Mesendoderm (in vitro differentiated cells): ENCODE measurements around the gene FMNL2.
A peak's percentile ranks its signal among the peaks of the same experiment; 100 is the strongest.

Experiments used
- DNase-seq: peaks from one replicate; pipeline ENCODE4 v3.0.0; 2013
- H2AK5ac ChIP-seq: 2 replicates; pipeline ENCODE4 v1.6.1; 2013; ENCODE audit warnings: low read length, inconsistent platforms
- H2BK120ac ChIP-seq: 2 replicates; pipeline ENCODE4 v1.6.1; 2013; ENCODE audit warnings: low read depth, mild to moderate bottlenecking, low read length, moderate library complexity, mixed read lengths
- H2BK15ac ChIP-seq: replicated peaks from 2 replicates; pipeline ENCODE4 v1.6.1; 2013; ENCODE audit warnings: low read depth, mild to moderate bottlenecking, moderate library complexity
- H2BK5ac ChIP-seq: 2 replicates; pipeline ENCODE4 v1.6.1; 2013; ENCODE audit warnings: low read length, inconsistent platforms
- H3K18ac ChIP-seq: 2 replicates; pipeline ENCODE4 v1.6.1; 2013; ENCODE audit warnings: mild to moderate bottlenecking, low read length, mixed read lengths
- H3K23ac ChIP-seq: one replicate; pipeline ENCODE4 v1.6.1; 2013; ENCODE audit warnings: low read length
- H3K27ac ChIP-seq: 2 replicates; pipeline ENCODE4 v1.5.1; 2013; ENCODE audit warnings: low read depth, mild to moderate bottlenecking, inconsistent platforms, low read length, moderate library complexity
- H3K27me3 ChIP-seq: 2 replicates; pipeline ENCODE4 v1.6.1; 2013; ENCODE audit warnings: low read length, control low read depth, mild to moderate bottlenecking, inconsistent platforms; ENCODE audit not compliant: insufficient read depth, poor library complexity
- H3K36me3 ChIP-seq: 2 replicates; pipeline ENCODE4 v1.6.1; 2013; ENCODE audit warnings: low read length, inconsistent platforms; ENCODE audit not compliant: control insufficient read depth, insufficient read depth
- H3K4ac ChIP-seq: one replicate; pipeline ENCODE4 v1.6.1; 2013; ENCODE audit warnings: low read depth, mild to moderate bottlenecking, low read length, moderate library complexity
- H3K4me1 ChIP-seq: 2 replicates; pipeline ENCODE4 v1.6.1; 2013; ENCODE audit warnings: low read depth, low read length, inconsistent platforms; ENCODE audit not compliant: control insufficient read depth
- H3K4me2 ChIP-seq: 2 replicates; pipeline ENCODE4 v1.6.1; 2013; ENCODE audit warnings: low read length
- H3K4me3 ChIP-seq: 2 replicates; pipeline ENCODE4 v1.5.1; 2013; ENCODE audit warnings: mild to moderate bottlenecking, low read length
- H3K56ac ChIP-seq: one replicate; pipeline ENCODE4 v1.6.1; 2013; ENCODE audit warnings: low read length
- H3K79me1 ChIP-seq: 2 replicates; pipeline ENCODE4 v1.6.1; 2013; ENCODE audit warnings: low read length, inconsistent platforms
- H3K79me2 ChIP-seq: 2 replicates; pipeline ENCODE4 v1.6.1; 2013; ENCODE audit warnings: mild to moderate bottlenecking, low read length; ENCODE audit not compliant: control insufficient read depth, insufficient read depth
- H3K9ac ChIP-seq: 2 replicates; pipeline ENCODE4 v1.6.1; 2013; ENCODE audit warnings: low read length, inconsistent platforms
- H4K5ac ChIP-seq: one replicate; pipeline ENCODE4 v1.6.1; 2013; ENCODE audit warnings: low read length
- H4K8ac ChIP-seq: one replicate; pipeline ENCODE4 v1.6.1; 2013; ENCODE audit warnings: low read depth, mild to moderate bottlenecking, control low read depth, low read length, moderate library complexity
- whole genome bisulfite sequencing: extraction: QIAGEN DNeasy Blood & Tissue Kit; methylation state at CpG from one replicate; pipeline ENCODE4 v1.1.7; 2013; ENCODE audit warnings: low lambda C conversion rate, missing lambda C conversion rate; ENCODE audit not compliant: insufficient coverage; ENCODE audit errors: extremely low coverage; 5-methylcytosine and 5-hydroxymethylcytosine counted together

Gene FMNL2

GRCh38 chr2:152407806-152408205, 72.8 kb downstream of the FMNL2 start:
- H4K8ac ChIP-seq: no peak overlapping the region
- no peak overlapping the region for H3K27ac ChIP-seq
- H3K4me3 ChIP-seq: no peak overlapping the region
- H3K36me3 ChIP-seq: no peaks in the 10 kb centered on the region
- peak overlapping the region; percentile 55 for H3K4ac ChIP-seq
- DNase-seq: no peak
- no peaks in the 10 kb centered on the region for H3K27me3 ChIP-seq
- H3K79me1 ChIP-seq: peaks cover 28% of the 10 kb centered on the region
- no peak overlapping the region for H2BK15ac ChIP-seq
- peaks cover 47% of the 10 kb centered on the region for H3K4me1 ChIP-seq
- H3K18ac ChIP-seq: peak overlapping the region; percentile 6
- H3K9ac ChIP-seq: peak overlapping the region; percentile 42
- WGBS: no CpG with 5 or more reads among the region's 1 CpG
- H3K79me2 ChIP-seq: peaks cover 45% of the 10 kb centered on the region
- H2AK5ac ChIP-seq: no peak overlapping the region
- H2BK120ac ChIP-seq: no peak overlapping the region
- no peak overlapping the region for H4K5ac ChIP-seq
- no peak overlapping the region for H2BK5ac ChIP-seq
- H3K4me2 ChIP-seq: no peak overlapping the region
- H3K23ac ChIP-seq: no peak overlapping the region
- no peak overlapping the region for H3K56ac ChIP-seq

- Histone ChIP-seq H3K4me1 (peaks cover 43% of the 10 kb centered on the region), H3K4me2 (no peak overlapping the region), H3K18ac (no peak overlapping the region), H2AK5ac (no peak overlapping the region), H2BK15ac (no peak overlapping the region), H3K9ac (no peak overlapping the region), H4K5ac (no peak overlapping the region), H3K27me3 (no peaks in the 10 kb centered on the region), H3K4ac (no peak overlapping the region), H3K79me1 (peaks cover 28% of the 10 kb centered on the region), H3K4me3 (no peak overlapping the region), H3K36me3 (no peaks in the 10 kb centered on the region), H3K56ac (no peak overlapping the region), H2BK5ac (no peak overlapping the region), H2BK120ac (no peak overlapping the region), H3K23ac (no peak overlapping the region), H4K8ac (no peak overlapping the region), H3K79me2 (peaks cover 43% of the 10 kb centered on the region), H3K27ac (no peak overlapping the region)
- WGBS: no CpG with 5 or more reads among the region's 3 CpGs
- DNase-seq: no peak
These were observed 73.3 kb downstream of the FMNL2 start for GRCh38 chr2:152408254-152408653.

- no peak for DNase-seq
- Histone ChIP-seq H3K27ac (no peak overlapping the region), H3K23ac (no peak overlapping the region), H3K79me2 (peaks cover 34% of the 10 kb centered on the region), H3K4me1 (peaks cover 42% of the 10 kb centered on the region), H2AK5ac (peak overlapping the region; percentile 18), H3K4me2 (no peak overlapping the region), H3K18ac (no peak overlapping the region), H3K9ac (no peak overlapping the region), H3K4me3 (no peak overlapping the region), H3K79me1 (peaks cover 24% of the 10 kb centered on the region), H4K8ac (no peak overlapping the region), H3K56ac (peak overlapping the region; percentile 50), H3K27me3 (no peaks in the 10 kb centered on the region), H4K5ac (no peak overlapping the region), H3K4ac (no peak overlapping the region), H2BK5ac (no peak overlapping the region), H3K36me3 (no peaks in the 10 kb centered on the region), H2BK15ac (no peak overlapping the region), H2BK120ac (no peak overlapping the region)
- WGBS: no CpG with 5 or more reads among the region's 6 CpGs
These were observed 74.6 kb downstream of the FMNL2 start for GRCh38 chr2:152409386-152410164.

- H3K79me1 ChIP-seq: peaks cover 24% of the 10 kb centered on the region
- peaks cover 30% of the 10 kb centered on the region for H3K79me2 ChIP-seq
- no peak overlapping the region for H3K23ac ChIP-seq
- H3K27ac ChIP-seq: no peak overlapping the region
- no peak overlapping the region for H2BK15ac ChIP-seq
- DNase-seq: no peak
- no peaks in the 10 kb centered on the region for H3K36me3 ChIP-seq
- H3K9ac ChIP-seq: no peak overlapping the region
- no peak overlapping the region for H2BK5ac ChIP-seq
- peak overlapping the region; percentile 33 for H2AK5ac ChIP-seq
- no peak overlapping the region for H3K4me3 ChIP-seq
- peak overlapping the region; percentile 83 for H3K18ac ChIP-seq
- H3K27me3 ChIP-seq: no peaks in the 10 kb centered on the region
- H2BK120ac ChIP-seq: no peak overlapping the region
- WGBS: no CpG with 5 or more reads among the region's 2 CpGs
- peaks cover 43% of the 10 kb centered on the region for H3K4me1 ChIP-seq
- no peak overlapping the region for H4K8ac ChIP-seq
- H4K5ac ChIP-seq: no peak overlapping the region
- H3K56ac ChIP-seq: peak overlapping the region; percentile 50
- no peak overlapping the region for H3K4me2 ChIP-seq
- no peak overlapping the region for H3K4ac ChIP-seq
These were observed 75.2 kb downstream of the FMNL2 start for GRCh38 chr2:152410165-152410597.

- Histone ChIP-seq H3K27ac (no peak overlapping the region), H3K79me2 (peaks cover 29% of the 10 kb centered on the region), H2BK120ac (no peak overlapping the region), H3K23ac (no peak overlapping the region), H4K8ac (no peak overlapping the region), H3K4me2 (no peak overlapping the region), H3K27me3 (no peaks in the 10 kb centered on the region), H4K5ac (no peak overlapping the region), H3K56ac (no peak overlapping the region), H3K4me3 (no peak overlapping the region), H2BK15ac (no peak overlapping the region), H3K4ac (no peak overlapping the region), H2AK5ac (no peak overlapping the region), H3K9ac (no peak overlapping the region), H3K18ac (no peak overlapping the region), H3K36me3 (no peaks in the 10 kb centered on the region), H3K79me1 (peaks cover 28% of the 10 kb centered on the region), H3K4me1 (peaks cover 44% of the 10 kb centered on the region), H2BK5ac (no peak overlapping the region)
- peak; percentile 52 for DNase-seq
These were observed 76.2 kb downstream of the FMNL2 start for GRCh38 chr2:152411154-152411553.
